GM21786 (cell line): Measurements from ENCODE around the gene TMEM244.
"Not testable (repeated sequence)": the region's sequence is repeated elsewhere in the genome, so short reads cannot be mapped to it uniquely, and the experiment has no call there.

Experiments used
- ATAC-seq: cut with Tn5 transposase; IDR thresholded peaks from one replicate; pipeline ENCODE4 v1.9.1; 2021; ENCODE audit not compliant: unreplicated experiment

Gene TMEM244

DNA sequence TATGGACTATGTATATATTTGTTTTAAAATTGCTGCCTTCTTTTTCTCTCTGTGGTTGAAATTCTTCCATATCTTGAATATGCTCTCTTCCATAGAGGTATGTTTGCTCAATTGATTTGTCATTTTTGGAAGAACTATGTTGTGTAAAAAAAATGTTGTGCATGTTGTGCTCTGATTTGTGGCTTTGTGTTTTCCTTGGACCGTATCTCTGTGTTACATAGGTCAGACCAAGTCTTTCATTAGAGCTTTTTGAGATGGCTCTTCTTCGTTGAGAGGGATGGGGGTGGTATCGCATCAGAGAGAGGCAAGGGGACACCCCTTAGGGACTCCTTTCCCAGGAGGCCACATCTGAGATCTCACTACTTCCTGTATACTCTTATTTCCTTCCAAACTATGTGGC is 43.8 kb downstream of the TMEM244 start:
- no peak for ATAC-seq

DNA sequence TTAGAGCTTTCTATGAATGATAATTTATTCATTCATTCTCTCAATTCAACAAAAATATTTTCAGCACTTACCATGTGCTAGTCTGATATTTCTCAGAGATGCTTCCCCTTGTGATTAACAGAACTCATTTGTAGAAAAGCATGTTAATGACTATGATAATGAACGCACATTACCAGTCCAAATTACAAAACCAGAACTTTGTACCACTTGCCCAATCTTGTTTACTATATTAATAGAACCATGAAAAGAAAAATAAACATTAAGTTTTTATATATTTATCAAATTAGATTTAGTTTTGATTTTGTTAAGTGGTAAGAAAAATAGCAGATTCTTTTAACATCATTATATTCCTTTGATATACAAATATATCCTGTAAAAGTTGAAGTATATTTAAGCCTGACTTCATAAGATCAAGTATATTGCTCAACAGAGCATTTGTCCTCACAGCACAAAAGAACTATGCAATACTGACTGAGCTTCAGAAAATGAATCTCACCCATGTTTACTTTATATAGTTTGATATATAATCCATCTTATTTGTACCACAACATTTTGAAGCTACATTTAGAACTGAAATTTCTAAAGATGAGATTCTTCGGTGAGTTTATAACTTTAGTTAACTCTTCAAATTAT is 48.9 kb downstream of the TMEM244 start:
- no peak for ATAC-seq

DNA sequence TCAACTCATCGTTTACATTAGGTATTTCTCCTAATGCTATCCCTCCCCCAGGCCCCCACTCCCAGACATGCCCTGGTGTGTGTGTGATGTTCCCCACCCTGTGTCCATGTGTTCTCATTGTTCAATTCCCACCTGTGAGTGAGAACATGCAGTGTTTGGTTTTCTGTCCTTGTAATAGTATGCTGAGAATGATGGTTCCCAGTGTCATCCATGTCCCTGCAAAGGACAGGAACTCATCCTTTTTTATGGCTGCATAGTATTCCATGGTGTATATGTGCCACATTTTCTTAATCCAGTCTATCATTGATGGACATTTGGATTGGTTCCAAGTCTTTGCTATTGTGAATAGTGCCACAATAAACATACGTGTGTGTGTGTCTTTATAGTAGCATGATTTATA is 54.0 kb downstream of the TMEM244 start:
- ATAC-seq = not testable (repeated sequence)

DNA sequence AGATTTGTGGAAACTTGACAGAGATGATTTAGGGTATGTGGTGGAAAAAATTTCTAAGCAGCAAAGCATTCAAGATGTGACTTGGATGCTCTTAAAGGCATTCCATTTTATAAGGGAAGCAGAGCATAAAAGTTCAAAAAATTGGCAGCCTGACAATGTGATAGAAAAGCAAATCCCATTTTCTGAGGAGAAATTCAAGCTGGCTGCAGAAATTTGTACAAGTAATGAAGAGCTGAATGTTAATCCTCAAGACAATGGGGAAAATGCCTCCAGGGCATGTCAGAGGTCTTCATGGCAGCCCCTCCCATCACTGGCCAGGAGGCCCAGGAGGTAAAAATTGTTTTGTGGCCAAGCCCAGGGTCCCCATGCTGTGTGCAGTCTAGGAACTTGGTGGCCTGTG is 58.2 kb downstream of the TMEM244 start:
- not testable (repeated sequence) for ATAC-seq

DNA sequence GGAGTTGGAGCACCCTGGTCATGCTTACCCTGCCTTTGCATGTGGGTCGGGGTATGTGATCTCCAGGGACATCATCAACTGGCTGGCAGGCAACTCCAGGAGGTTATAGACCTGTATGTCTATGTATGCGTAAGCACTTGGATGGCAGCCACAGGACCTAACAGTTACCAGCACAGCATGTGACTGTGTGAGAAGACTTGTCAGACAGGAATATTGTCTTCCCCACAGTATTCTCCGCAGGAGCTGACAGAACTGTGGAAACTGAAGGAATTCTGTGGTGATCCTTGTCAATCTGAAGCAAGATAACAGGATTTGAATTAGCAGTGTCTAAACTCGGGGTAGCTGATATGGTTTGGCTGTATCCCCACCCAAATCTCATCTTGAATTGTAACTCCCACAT is 59.2 kb downstream of the TMEM244 start:
- no peak for ATAC-seq

DNA sequence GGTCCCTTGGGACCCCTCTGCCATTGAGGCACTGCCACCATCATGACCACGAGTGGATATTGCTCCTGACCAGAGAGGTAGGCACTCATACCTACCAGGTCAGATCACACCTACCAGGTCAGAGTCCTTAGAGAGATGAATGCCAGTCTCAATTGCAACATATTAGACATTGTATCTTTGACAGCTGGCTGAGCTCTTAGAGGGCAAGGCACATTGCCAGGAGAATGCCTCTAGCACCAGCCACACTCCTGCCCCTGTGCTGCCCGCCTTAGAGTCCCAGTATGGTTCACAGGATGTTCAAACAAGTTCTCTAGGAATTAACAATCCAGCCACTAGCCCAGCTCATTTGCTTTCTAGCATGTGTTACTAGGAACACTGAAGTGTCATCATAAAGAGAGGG is 65.9 kb downstream of the TMEM244 start:
- ATAC-seq = no peak

DNA sequence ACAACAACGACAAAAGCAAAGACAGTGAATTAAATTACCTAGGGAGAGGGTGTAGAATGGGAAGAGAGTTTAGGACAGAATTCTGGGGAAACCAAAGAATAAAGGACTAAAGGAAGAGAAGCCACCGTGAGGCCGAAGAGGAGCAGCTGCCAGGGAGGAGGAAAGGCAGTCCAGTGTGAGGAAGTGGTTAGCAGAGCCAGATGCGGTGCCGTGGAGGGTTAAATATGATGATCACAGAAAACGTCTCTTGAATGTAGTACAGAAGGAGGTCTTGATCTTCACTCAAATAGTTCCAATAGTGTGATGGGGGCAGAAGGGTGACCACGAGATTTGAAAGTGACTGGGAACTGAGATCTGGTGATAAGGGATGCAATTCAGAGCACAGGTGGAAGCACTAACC is 67.7 kb downstream of the TMEM244 start:
- no peak for ATAC-seq

DNA sequence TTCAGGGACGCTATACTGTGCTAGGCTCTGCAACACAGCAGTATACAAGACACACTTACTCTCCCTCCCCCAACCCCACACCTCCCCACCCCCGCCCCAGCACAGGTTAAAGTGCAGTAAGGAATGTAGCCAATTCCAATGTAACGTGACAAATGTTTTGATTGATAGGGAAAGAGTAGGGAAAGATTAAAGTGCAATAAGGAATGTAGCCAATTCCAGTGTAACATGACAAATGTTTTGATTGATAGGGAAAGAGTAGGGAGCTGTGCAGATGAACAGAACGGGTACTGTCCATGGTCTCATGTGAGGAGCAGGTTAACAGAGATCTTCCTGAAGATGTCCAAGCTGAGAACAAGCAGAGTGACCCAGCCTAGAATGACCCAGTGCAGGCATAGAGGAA is 69.1 kb downstream of the TMEM244 start:
- no peak for ATAC-seq

DNA sequence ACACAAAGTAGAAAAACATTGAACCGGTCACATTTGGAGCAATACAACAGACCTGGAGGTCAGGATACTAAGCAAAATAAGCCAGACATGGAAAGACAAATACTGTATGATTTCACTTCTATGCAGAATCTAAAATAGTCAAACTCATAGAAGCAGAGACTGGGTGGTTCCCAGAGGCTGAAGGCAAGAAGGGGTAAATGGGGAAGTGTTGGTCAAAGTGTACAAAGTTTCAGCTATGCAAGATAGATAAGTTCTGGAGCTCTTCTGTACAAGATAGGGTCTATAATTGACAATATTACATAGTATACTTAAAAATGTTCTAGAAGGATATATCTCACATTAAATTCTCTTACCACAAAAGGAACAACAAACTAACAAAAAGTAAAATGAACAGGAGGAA is 70.3 kb downstream of the TMEM244 start:
- ATAC-seq = no peak

DNA sequence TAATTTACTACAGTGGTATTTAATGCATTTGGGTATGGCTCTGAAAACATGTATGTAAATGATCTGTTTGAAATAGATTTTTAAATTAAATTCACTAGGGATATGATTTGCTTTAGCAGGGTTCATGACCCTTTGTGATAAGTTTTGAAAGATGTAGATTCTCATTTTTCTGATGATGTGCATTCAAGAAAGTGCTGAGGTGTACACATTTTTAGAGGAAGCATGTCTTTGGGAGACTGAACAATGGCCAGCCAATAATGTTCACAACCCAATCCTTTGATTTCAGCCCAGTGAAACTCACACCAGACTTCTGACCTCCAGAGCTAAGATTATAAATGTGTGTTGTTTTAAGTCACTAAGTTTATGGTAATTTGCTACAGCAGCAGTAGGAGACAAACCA is 71.1 kb downstream of the TMEM244 start:
- ATAC-seq = no peak

DNA sequence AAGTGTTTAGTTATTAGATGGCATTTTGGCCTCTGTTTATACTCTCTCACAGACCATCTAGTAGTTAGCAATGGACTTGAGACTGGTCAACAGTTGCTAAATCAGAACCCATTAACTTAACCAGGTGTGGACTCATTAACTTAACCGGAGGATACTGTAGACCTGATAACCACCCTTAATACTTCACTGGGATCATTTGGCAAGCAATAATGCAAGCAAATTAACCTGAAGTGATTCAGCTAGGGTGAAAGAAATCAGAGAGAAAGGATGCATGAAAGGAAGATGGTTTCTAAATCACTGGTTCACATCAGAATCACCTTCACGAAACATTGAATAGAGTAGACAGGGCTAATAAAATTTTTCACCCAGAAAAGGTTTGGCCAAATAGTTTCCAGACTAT is 73.3 kb downstream of the TMEM244 start:
- no peak for ATAC-seq

DNA sequence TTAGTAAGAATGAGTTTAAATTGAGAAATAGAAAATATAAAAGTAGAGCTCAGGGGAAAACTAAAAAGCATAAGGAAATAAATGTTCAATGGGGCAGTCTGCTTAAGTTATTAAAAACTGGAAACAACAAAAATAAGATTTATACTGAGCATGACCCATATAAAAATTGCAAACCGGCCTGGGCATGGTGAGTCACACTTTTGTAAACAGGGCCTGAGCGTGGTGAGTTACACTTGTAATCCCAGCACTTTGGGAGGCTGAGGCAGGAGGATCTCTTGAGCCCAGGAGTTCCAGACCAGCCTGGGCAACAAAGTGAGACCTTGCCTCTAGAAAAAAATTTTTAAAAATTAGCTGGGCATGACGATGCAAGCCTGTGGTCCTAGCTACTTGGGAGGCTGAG is 74.6 kb downstream of the TMEM244 start:
- ATAC-seq = no peak

DNA sequence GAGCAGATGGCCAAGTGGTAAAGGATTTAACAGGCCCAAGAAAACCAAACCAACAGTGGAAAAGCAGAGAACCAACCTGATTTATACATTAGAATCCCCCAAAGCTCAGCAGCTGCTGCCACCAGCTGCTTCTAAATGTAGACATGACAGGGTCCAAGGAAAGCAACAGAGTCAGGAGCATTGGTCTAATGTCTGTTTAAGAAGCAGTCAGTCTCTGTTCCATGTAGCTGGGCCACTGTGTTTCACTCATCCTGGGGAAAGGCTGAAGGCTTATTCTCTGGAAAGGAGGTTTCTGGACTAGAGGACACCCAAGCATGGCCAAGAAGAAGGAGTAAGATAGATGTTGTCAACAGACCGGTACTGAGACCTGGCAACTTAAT is 75.4 kb downstream of the TMEM244 start:
- ATAC-seq = no peak

DNA sequence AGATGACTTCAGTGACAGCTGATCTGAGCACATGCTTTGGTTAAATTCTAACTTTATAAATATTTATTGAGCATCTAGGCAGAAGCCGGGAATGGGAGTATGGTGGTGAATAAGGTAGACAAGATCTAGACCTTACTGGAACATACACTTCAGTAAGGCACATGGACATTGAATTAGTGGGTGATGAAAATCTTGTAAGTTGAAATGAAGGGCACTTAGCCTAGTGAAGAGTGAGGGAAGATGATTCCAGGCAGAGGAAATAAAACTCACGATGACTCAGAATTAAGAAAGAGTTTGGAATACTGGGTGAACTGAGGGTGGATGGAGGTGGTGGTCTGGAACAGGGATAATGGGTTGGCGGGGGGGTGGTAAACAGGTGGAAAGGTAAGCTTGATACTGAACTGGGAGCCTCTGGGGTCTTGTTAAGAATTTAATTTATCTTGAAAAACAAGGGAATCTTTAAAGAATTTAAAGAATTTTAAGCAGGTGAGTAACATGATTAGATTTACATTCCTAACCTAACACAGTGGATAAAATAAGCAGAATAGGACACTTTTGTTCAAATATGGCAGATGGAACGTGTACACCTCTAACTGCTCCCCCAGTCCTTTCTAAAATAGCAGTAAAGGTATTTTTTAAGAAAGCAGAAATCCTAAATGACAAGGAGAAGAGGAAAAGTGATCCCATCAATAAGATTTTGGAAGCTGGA is 75.9 kb downstream of the TMEM244 start:
- ATAC-seq = no peak
